Endothelial cell of hepatic sinusoid (primary cell): Measurements from ENCODE around the gene DDX24.

Experiments used
- in situ Hi-C: cut with HindIII; loops from 2 replicates; pipeline ENCODE4 v1.10.0; 2017; ENCODE audit warnings: low sequenced_read_pairs

DDX24 gene

DNA sequence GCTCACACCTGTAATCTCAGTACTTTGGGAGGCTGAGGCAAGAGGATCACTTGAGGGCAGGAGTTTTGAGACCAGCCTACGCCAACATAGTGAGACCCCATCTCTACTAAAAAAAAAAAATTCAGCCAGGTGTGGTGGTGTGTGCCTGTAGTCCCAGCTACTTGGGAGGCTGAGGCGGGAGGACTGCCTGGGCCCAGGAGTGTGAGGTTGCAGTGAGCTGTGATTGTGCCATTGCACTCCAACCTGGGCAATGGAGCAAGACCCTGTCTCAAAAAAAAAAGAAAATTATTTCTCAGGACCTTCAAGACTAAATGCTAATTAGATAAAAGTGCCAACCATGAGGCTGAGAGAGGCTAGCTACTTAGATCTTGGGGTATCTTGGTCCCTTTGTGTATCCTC lies 31.4 kb downstream of the DDX24 start:
- in situ Hi-C loops = no loop called here

- in situ Hi-C loops = no loop called here
These were observed 32.0 kb downstream of the DDX24 start for GRCh38 chr14:94048691-94049624.

GRCh38 chr14:94047581-94047980 lies 33.4 kb downstream of the DDX24 start:
- in situ Hi-C loops = no loop called here

GRCh38 chr14:94046696-94047250 lies 34.2 kb downstream of the DDX24 start:
- in situ Hi-C loops = no loop called here

GRCh38 chr14:94045563-94046345 lies 35.2 kb downstream of the DDX24 start:
- in situ Hi-C loops = no loop called here

DNA sequence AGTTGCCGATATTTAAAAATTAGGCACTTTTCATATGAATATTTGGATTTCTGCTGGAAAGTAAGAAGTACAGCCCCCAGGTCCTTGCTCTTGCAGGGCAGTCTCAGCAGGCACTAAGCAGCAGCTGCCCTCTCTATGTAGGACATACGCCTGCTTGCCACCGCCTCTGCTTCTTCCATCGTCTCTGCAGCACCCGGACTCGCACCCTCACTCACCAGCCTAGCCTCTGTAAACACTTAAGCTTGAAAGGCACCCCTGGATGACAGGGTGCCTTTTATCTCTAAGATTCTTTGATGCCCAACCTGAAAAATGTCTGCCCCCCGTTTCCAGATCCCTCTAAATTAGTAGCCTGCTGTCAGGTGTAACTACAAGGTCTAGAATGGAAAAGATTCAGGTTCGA lies 35.9 kb downstream of the DDX24 start:
- in situ Hi-C loops = no loop called here

- in situ Hi-C loops = no loop called here
These were observed 36.4 kb downstream of the DDX24 start for GRCh38 chr14:94044476-94045091.

DNA sequence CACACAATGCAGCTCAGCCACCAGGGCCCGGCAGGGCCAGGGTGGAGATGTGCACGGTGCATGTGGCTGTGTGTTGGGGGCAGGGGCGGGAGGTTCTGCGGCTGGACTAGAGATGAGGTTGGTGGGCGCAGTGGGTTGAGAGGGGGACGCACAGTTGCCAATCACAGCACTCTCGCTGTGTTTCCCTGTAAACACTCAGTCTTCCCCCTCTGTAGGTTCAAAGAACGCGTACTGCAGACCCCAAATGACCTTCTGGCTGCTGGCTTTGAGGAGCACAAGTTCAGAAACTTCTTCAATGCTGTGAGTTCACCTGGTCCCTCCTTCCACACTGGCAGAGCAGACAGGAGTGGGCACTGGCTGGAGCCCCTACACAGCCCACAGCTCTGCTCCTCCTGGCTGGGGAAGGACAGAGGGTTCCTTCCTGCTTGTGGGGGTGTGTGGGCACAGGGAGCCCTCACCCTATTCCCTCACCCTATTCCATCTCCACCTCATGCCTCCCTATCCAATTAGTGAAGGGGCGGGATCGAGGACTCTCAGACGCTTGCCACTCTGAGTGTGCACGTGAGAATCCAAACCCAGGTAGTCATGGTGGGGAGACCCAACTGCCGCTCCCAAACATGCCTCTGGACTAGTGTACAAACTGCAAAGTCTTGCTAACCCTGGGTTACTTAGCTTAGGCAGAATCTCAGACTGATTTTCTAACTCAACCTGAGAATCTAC lies 37.1 kb downstream of the DDX24 start:
- in situ Hi-C loops = no loop called here

- in situ Hi-C loops = no loop called here
These were observed 37.8 kb downstream of the DDX24 start for GRCh38 chr14:94043111-94043755.

DNA sequence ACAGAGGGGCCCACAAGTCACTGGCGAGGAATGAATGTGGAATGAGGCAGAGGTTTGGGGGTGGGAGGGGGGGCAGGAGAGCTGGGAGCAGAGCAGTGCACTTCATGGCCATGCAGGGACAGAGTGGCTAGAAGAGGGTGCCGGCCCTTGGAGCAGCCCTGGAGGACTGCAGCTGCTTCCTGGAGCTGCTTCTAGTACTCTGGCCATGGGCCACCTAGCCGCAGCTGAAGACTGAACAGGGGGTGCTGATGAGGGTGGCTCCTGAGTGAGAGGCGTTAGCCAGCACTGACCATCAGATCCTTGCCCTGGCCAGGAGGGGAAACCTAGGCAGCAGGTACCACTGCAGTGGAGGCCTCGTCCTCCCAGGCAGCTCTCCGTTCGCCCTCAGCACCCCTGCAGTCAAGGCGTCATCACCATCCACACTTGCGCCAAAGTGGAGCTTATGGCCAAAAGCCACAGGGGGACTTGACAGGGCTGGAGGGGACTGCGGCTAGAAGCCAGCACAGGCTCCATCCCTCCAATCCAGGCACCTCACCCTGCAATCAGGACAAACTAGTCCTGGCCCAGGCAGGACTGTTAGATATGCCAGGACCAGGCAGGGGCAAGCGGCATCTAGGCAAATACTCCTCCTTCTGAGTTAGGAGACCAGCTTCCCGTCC lies 38.4 kb downstream of the DDX24 start:
- in situ Hi-C loops = no loop called here

- in situ Hi-C loops = no loop called here
These were observed 39.3 kb downstream of the DDX24 start for GRCh38 chr14:94041551-94042346.

DNA sequence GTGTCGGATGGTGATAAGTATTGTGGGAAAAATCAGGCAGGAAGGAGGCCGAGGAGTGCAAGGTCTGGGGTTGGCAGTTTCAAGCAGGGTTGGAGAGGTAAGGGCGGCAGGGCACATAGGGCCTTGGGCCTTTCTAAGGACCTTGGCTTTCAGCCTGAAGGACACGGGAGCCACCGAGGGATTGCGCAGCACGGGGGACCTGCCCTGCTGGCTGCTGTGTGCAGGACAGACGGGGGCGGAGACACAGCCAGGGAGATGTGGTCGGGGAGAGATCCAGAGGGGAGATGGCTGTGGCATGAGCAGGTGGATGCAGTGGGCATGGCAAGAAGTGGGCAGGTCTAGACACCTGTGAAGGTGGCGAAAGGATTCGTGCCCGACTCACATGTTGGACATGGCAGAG lies 40.2 kb downstream of the DDX24 start:
- in situ Hi-C loops = no loop called here

DNA sequence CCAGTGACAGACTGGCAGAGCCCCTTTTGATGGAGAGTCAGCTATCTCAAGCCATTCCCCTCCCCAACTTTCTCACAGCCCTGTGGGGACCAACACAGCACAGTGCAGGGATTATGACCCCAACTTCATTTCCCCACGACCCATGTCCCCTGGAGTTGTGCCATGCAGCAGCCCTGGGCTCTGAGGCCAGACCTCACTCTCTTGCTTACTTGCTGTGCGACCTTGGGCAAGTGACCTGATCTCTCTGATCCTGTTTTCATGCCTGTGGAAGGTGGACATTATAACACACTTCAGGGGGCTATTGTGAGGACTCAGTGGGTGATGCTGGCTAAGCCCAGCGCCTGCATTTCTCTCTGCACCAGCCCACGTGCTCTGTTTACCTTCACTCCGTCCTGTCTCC lies 40.8 kb downstream of the DDX24 start:
- in situ Hi-C loops = no loop called here

DNA sequence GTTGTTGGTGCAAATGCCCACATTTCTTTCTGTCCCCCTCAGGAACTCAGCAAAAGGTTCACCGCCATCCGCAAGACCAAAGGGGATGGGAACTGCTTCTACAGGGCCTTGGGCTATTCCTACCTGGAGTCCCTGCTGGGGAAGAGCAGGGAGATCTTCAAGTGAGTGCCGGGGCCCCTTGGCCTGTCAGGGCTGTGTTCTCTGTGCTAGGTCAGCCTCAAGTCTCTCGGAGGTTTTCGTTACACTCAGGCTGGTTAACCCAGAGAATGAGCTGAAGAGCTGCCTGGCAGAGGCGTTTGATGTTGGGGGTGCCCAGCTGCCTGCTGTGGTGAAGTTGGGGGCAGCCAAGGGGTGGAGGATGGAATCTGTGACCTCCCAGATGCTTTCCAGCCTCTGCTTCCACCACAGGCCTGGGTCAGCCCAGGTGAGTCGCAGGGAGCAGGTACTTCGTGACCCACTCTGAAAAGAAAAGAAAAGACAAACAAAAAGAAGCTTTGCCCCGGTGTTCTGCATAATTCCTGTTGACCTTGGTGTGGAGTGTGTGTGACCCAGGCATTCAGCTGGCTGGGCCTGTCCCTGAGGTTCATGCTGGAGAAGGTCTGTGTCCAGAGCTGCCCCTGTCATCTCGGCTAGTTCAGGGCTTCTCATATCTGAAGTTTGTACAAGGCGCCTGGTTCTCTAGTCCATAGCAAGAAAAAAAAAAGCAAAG lies 41.9 kb downstream of the DDX24 start:
- in situ Hi-C loops = no loop called here

DNA sequence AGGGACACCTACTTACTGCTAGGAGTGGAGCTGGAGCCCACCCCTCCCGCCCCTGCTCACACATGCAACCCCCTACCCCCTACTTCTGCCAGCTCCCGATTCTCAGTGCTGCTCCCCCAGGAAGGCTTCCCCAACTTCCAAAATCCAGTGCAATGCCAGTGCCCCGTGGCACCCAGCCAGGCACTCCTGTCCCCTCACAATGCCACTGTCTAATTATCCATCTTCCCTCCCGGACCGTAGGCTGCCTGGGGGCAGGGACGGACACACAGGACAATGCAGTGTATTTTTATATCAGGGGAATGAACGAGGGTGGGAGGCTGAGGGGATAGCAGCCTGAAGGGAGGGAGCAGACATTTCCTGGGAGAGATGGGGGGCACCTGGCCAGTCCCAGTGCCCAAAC lies 42.5 kb downstream of the DDX24 start:
- in situ Hi-C loops = no loop called here

- in situ Hi-C loops = no loop called here
These were observed 43.0 kb downstream of the DDX24 start for GRCh38 chr14:94037954-94038353.

DNA sequence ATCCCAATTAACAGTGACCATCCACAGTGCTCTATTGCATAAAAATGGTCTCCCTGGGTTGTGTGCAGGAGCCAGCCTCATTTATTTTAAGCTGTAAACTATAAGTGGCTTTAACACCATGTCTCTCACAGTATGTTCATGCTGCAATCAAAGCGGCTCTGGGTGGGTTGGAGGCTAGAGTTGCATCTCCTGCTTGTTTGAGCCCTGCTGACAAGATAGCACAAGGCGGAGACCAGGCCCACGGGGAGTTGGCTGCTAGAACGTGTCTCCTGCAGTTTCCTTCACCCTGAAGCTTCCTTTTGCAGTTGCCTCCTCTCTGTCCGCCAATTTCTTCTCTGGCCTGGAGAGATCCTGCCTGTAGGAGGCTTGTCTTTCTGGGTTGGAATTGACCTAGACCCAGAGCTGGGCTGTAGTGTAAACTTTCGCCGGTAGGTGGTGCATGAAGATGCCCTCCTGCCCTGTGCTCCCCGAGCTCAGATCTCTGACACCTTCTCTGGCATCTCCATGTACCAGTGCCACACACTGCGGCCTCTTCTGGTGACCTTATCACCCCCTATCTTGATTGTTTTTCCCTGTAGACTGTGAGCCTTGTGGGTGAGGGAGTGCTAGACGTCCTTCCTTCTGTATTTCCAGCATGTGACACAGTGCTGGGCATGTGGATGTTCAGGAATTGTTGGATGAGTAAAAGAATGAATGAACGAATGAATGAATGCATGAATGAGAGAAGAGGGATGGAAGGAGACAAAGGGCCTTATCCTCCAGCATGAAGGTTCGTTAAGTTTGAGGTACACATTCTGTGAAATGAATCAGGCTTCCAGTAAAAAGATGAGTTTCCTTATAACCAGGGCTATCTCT lies 44.5 kb downstream of the DDX24 start:
- in situ Hi-C loops = no loop called here
